Measurements from ENCODE around the gene SLC19A1. TPM values are rescaled to one million over a fixed set of nuclear protein-coding genes. Genes with fewer than 3 reads are reported as not detected.

SLC19A1 gene
- total RNA-seq, 4 donors from 2014 or later = 7.0 to 9.8 (median 7.9) TPM

DNA sequence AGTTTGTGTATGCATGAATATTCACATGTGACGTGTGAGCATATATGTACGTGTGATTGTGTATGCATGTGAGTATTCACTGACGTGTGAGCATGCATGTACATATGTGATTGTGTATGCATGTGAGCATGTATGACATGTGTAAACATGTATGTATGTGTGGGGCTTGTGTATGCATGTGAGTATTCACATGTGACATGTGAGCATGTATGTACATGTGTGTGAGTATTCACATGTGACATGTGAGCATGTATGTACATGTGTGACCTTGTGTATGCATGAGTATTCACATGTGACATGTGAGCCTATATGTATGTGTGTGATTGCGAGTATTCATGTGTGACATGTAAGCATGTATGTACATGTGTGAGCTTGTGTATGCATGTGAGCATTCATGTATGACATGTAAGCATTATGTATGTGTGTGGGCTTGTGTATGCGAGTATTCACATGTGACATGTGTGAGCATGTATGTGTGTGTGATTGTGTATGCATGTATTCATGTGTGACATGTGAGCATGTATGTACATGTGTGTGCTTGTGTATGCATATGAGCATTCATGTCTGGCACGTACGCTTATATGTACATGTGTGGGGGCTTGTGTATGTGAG is 89.4 kb downstream of the SLC19A1 start:
- no peak for DNase-seq (ENCODE audit: low spot score in 2 of 2)
- no peaks in the 10 kb centered on the region for H3K27me3 ChIP-seq
- H3K27ac ChIP-seq = no peak overlapping the region
- no peak for TF ChIP-seq EP300 (IDR thresholded peaks at IDR 0.05)
- TF ChIP-seq, protein P1, sequence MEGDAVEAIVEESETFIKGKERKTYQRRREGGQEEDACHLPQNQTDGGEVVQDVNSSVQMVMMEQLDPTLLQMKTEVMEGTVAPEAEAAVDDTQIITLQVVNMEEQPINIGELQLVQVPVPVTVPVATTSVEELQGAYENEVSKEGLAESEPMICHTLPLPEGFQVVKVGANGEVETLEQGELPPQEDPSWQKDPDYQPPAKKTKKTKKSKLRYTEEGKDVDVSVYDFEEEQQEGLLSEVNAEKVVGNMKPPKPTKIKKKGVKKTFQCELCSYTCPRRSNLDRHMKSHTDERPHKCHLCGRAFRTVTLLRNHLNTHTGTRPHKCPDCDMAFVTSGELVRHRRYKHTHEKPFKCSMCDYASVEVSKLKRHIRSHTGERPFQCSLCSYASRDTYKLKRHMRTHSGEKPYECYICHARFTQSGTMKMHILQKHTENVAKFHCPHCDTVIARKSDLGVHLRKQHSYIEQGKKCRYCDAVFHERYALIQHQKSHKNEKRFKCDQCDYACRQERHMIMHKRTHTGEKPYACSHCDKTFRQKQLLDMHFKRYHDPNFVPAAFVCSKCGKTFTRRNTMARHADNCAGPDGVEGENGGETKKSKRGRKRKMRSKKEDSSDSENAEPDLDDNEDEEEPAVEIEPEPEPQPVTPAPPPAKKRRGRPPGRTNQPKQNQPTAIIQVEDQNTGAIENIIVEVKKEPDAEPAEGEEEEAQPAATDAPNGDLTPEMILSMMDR (IDR thresholded peaks at IDR 0.05) = no peak
- no peak for TF ChIP-seq POLR2AphosphoS5 (IDR thresholded peaks at IDR 0.05)
- no peak for TF ChIP-seq POLR2A (IDR thresholded peaks at IDR 0.05)
- H3K9me3 ChIP-seq = no peaks in the 10 kb centered on the region
- no peak overlapping the region for H3K4me3 ChIP-seq
- 96% methylated on average over 7 of the region's 7 CpGs for WGBS
- H3K4me1 ChIP-seq = peaks cover 66% of the 10 kb centered on the region
- H3K36me3 ChIP-seq = no peaks in the 10 kb centered on the region

DNA sequence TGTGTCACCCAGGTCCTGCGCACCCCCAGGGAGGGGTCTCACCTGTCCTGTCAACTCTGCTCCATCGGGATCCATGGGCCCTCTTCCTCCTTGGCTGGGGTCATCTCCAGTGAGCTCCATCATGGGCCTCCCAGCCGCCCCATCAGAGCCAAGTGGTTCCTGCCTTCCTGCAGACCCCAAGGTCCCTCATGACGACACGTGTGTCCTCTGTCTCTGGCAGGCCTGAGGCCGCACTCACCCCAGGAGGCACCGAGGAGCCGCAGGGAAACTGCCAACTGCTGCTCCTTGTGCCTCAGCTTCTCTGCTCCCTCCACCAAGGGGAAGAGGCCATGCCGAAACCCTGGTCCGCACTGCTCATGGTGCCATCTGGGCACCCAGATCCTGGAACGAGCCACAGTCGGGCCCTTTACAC is 90.5 kb downstream of the SLC19A1 start:
- H3K4me1 ChIP-seq = peaks cover 57% of the 10 kb centered on the region
- WGBS = 93% methylated on average over 8 of the region's 12 CpGs
- TF ChIP-seq POLR2AphosphoS5 (IDR thresholded peaks at IDR 0.05) = no peak
- TF ChIP-seq EP300 (IDR thresholded peaks at IDR 0.05) = no peak
- TF ChIP-seq POLR2A (IDR thresholded peaks at IDR 0.05) = no peak
- TF ChIP-seq, protein P1 (IDR thresholded peaks at IDR 0.05) = no peak

DNA sequence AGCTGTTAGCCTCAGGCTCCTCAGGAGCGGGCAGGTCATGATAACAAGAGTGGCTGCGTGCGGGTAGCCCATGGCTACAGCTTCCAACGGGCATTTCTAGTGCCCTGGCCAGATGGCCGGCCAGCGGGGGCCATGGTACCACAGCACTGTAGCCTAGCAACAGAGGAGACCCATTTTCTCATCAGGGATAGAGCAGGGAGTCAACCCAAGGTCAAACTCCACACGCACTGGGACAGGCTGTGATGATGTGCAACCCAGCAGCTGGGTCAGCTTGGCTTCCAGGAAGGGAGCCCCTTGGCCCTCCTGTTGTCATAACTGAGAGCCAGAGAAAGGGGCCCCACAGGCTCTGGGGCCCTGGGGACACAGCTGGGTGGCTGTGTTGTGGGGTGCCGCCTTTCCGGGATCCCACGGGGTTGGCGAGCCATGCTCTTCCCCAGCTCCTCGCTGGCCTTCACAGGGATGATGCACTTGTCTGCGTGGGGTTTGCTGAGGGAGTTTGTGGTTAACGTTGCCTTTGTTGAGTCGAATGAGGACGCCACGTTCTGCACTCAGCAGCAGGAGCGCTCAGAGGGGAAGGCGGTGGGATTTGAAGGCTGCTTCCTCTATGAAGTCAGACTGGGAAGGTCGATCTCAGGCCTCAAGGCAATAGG is 91.0 kb downstream of the SLC19A1 start:
- Histone ChIP-seq H3K27ac (no peak overlapping the region), H3K4me1 (peaks cover 52% of the 10 kb centered on the region)
- TF ChIP-seq POLR2AphosphoS5 (IDR thresholded peaks at IDR 0.05) = no peak
- no peak for TF ChIP-seq EP300 (IDR thresholded peaks at IDR 0.05)
- no peak for TF ChIP-seq POLR2A (IDR thresholded peaks at IDR 0.05)
- TF ChIP-seq, protein P1 (IDR thresholded peaks at IDR 0.05) = no peak

More for the DNA sequence above, 90.5 kb downstream of the SLC19A1 start:
- DNase-seq (ENCODE audit: low spot score in 2 of 2) = no peak
- H3K27ac ChIP-seq = no peak overlapping the region
- H3K4me3 ChIP-seq = no peak overlapping the region
- no peaks in the 10 kb centered on the region for H3K9me3 ChIP-seq
- no peaks in the 10 kb centered on the region for H3K27me3 ChIP-seq
- no peaks in the 10 kb centered on the region for H3K36me3 ChIP-seq

DNA sequence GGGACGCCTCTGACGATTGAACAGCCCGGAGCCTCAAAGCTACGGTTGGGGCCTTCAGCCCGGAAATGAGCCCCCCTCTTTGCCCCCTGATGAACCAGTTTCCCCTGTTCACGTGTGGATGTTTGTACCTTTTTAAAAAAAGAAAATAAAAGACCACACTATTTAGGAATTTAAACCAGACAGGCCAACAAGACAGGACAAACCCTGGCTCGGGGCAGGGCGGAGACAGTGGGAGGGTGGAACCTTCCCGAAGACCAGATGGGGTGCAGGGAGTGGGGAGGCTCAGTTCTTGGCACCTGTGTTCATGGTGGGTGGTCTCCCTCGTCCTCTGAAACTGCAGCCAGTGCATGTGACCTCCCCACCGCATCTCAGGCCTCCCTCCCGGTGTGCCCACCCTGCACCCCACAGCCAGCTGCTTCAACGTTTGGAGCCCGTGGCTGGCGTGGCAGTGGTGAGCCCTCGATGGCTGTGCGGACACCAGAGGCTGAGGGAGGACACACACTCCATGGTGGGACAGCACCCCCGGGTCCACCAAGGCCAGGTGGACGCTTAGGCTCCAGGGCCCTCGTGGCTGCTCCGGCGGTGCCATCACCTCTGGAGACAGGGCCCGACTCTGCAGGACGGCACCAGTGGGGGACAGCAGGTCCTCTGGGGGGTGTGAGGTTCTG is 91.7 kb downstream of the SLC19A1 start:
- H3K27ac ChIP-seq = no peak overlapping the region
- H3K27me3 ChIP-seq = no peaks in the 10 kb centered on the region
- H3K36me3 ChIP-seq = no peaks in the 10 kb centered on the region
- H3K4me3 ChIP-seq = no peak overlapping the region
- 80% methylated on average over 23 of the region's 24 CpGs for WGBS
- TF ChIP-seq POLR2AphosphoS5 (IDR thresholded peaks at IDR 0.05) (no peak), POLR2A (IDR thresholded peaks at IDR 0.05) (no peak), EP300 (IDR thresholded peaks at IDR 0.05) (no peak)
- TF ChIP-seq, protein P1 (IDR thresholded peaks at IDR 0.05) = no peak
- no peaks in the 10 kb centered on the region for H3K9me3 ChIP-seq
- DNase-seq (ENCODE audit: low spot score in 2 of 2) = no peak
- H3K4me1 ChIP-seq = peaks cover 45% of the 10 kb centered on the region

More for the DNA sequence above, 91.0 kb downstream of the SLC19A1 start:
- H3K36me3 ChIP-seq = no peaks in the 10 kb centered on the region
- no peak overlapping the region for H3K4me3 ChIP-seq
- no peaks in the 10 kb centered on the region for H3K9me3 ChIP-seq
- WGBS = 91% methylated on average over 15 of the region's 20 CpGs
- no peaks in the 10 kb centered on the region for H3K27me3 ChIP-seq
- no peak for DNase-seq (ENCODE audit: low spot score in 2 of 2)
